Kidney (tissue), 14 donors: Measurements from ENCODE around the gene OBSCN. TPM values are rescaled to one million over a fixed set of nuclear protein-coding genes. Genes with fewer than 3 reads are reported as not detected.
"Not testable (repeated sequence)": the region's sequence is repeated elsewhere in the genome, so short reads cannot be mapped to it uniquely, and the experiment has no call there.

Experiments
- DNase-seq, 5 donors: peaks; one replicate each; pipeline ENCODE4 v3.0.0-alpha.2; 2013 to 2020
- FAIRE-seq: peaks from 2 replicates; lab custom pipeline; 2012; peaks lifted over from hg19 to GRCh38; lab: Jason Lieb, UNC
- H3K27ac ChIP-seq, 2 donors: one replicate each; pipeline ENCODE4 v1.7.0; 2013; ENCODE audit warnings: low read depth in 2 of 2, low read length in 2 of 2, inconsistent platforms in 1 of 2
- H3K27me3 ChIP-seq: one replicate; pipeline ENCODE4 v1.7.1; 2013; ENCODE audit warnings: low read length, inconsistent platforms; ENCODE audit not compliant: control insufficient read depth, insufficient read depth
- H3K36me3 ChIP-seq, 3 donors: one replicate each; pipeline versions ENCODE4 v1.7.0 to v1.7.1; 2013; ENCODE audit warnings: low read length in 3 of 3, control low read depth in 1 of 3, inconsistent platforms in 1 of 3; ENCODE audit not compliant: insufficient read depth in 3 of 3, control insufficient read depth in 2 of 3
- H3K4me1 ChIP-seq, 3 donors: one replicate each; pipeline versions ENCODE4 v1.7.0 to v1.7.1; 2013; ENCODE audit warnings: low read length in 3 of 3, inconsistent platforms in 1 of 3, low read depth in 1 of 3; ENCODE audit not compliant: control insufficient read depth in 2 of 3, insufficient read depth in 2 of 3
- H3K4me3 ChIP-seq, 3 donors: one replicate each; pipeline versions ENCODE4 v1.7.0 to v1.8.1; 2013; ENCODE audit warnings: low read length in 3 of 3, control low read depth in 1 of 3, inconsistent platforms in 1 of 3
- H3K9ac ChIP-seq, 3 donors: one replicate each; pipeline versions ENCODE4 v1.7.0 to v1.7.1; 2013; ENCODE audit warnings: low read length in 3 of 3, control low read depth in 1 of 3, inconsistent platforms in 1 of 3
- H3K9me3 ChIP-seq, 3 donors: one replicate each; pipeline versions ENCODE4 v1.7.0 to v1.7.1; 2013; ENCODE audit warnings: low read length in 3 of 3, control low read depth in 1 of 3, inconsistent platforms in 1 of 3; ENCODE audit not compliant: control insufficient read depth in 2 of 3, insufficient read depth in 1 of 3
- intact Hi-C: fragments of 100-400 bp; cut with DNase I; formaldehyde crosslinking; loops from one replicate; pipeline ENCODE4 v1.11.1; 2022
- polyA plus RNA-seq: library from polyadenylated mRNA; stranded (reverse); fragments of 350-450 nt; fragmentation: Illumina TruSeq; extraction: RNeasy Lipid Tissue Mini Kit (QIAGEN cat#74804); gene quantifications from one replicate; pipeline ENCODE4 v1.2.3, GENCODE V29; 2014; ENCODE audit warnings: low read depth, low replicate concordance; ENCODE audit not compliant: insufficient read depth
- total RNA-seq: library from RNA; stranded (reverse); fragmentation: NEBNext Ultra II Directional; extraction: Animal tissue kit (Norgen Biotek cat#: 25700); gene quantifications from one replicate; pipeline ENCODE4 v1.2.1, GENCODE V29; 2021
- TF ChIP-seq, protein P1 (sequence below): IDR thresholded peaks from 3 replicates; pipeline ENCODE4 v1.5.1; 2012; ENCODE audit warnings: mild to moderate bottlenecking, moderate library complexity, borderline replicate concordance; ENCODE audit not compliant: insufficient read depth; ENCODE audit errors: extremely low read depth
- donor health status: control.
- donor health status: control.
- donor health status: control.
- donor health status: control.
- donor health status: control.
- donor health status: DM: yes; HTN: yes; CAD: no.
- donor health status: Normal renal cell carcinoma (clear cell type).

OBSCN gene
- total and polyA plus RNA-seq, 2 donors from 2014 or later, result 14.5 to 30.0 TPM

DNA sequence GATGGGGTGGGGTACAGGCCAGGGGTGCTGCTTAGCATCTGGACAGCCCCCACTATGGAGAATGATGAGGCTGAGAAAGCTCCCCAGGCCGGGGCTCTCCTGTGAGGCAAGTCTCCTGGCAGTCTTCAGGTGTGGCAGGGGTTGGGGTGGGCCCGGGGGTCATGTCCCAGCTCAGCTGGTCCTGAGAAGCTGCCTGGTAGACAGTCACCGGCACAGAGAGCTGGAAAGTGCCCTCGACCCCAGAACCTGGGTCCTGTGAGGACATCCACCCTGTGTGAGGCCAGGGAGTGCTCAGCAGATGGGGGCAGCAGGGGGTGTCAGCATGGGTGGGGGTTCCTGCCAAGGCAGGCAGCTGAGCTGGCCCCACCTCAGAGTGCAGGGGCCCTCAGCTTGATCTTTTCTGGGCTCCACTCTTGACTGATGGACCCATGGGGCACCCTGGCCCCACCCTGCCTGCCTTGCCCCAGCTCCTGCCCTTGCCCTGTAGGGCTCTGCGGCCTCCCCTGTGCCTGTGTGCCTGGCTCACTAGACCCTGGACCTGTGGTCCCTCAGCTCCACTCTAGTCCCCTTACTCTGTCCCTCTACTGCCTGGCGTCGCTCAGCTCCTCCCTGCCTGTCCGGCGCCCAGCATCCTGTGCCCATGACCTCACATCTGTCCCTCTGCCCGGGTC is 36.5 kb upstream of the OBSCN start:
- no peak overlapping the region for H3K9ac ChIP-seq
- TF ChIP-seq, protein P1, sequence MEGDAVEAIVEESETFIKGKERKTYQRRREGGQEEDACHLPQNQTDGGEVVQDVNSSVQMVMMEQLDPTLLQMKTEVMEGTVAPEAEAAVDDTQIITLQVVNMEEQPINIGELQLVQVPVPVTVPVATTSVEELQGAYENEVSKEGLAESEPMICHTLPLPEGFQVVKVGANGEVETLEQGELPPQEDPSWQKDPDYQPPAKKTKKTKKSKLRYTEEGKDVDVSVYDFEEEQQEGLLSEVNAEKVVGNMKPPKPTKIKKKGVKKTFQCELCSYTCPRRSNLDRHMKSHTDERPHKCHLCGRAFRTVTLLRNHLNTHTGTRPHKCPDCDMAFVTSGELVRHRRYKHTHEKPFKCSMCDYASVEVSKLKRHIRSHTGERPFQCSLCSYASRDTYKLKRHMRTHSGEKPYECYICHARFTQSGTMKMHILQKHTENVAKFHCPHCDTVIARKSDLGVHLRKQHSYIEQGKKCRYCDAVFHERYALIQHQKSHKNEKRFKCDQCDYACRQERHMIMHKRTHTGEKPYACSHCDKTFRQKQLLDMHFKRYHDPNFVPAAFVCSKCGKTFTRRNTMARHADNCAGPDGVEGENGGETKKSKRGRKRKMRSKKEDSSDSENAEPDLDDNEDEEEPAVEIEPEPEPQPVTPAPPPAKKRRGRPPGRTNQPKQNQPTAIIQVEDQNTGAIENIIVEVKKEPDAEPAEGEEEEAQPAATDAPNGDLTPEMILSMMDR, result no peak
- H3K27ac ChIP-seq, result no peak overlapping the region
- no peaks in the 10 kb centered on the region for H3K9me3 ChIP-seq
- no peak for FAIRE-seq
- intact Hi-C loops, result no loop called here
- peak in 1 of 5 donors; percentile 69 for DNase-seq
- peaks cover 0 to 5% (median 5%) of the 10 kb centered on the region in 3 donors for H3K4me1 ChIP-seq
- H3K4me3 ChIP-seq, result no peak overlapping the region
- H3K27me3 ChIP-seq, result no peaks in the 10 kb centered on the region
- H3K36me3 ChIP-seq, result peaks cover 0 to 3% (median 0%) of the 10 kb centered on the region in 3 donors

DNA sequence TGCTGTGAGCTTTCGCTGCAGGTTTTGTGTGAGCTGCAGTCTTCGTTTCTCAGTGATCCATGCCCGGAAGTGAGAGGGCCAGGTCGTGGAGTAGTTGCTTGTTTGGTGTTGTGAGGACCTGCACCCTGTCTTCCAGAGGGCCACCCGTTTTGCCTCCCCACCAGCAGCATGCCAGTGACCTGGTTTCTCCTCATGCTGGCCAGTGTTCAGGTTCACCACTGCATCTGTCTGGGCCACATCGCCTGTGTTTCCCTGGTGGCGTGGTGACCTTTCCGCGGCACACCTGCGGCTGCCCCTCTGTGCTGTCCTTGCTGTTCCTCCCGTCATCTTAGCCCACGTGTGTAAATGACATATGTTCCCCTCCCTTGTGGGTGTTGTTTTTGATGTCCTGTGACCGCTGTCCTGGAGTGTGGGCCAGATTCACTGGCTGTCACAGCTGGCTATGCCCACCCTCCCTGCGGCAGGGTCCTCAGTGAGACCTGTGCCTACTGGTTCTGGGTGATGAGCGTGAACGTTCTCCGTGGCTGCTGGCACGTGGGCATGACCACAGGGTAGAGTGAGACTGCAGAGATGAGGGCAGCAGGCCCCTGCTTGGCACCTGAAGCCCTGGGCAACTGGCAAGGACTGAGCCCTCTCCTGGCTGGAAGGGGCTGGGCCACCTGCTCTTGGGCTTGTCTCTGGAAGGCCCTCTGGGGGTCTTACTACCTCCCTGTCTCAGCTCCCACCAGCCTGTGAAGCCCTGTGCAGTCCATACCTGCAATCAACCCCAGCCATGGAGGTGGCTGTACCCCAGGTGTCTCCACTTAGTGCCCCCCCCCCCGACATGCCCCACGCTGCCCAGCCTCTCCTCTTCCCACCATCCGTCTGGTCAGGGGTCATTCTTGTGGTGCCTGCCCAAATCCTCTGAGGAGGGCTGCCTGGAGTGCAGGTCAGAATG is 35.0 kb upstream of the OBSCN start:
- peak in 2 of 5 donors; percentile 41 to 61 for DNase-seq

DNA sequence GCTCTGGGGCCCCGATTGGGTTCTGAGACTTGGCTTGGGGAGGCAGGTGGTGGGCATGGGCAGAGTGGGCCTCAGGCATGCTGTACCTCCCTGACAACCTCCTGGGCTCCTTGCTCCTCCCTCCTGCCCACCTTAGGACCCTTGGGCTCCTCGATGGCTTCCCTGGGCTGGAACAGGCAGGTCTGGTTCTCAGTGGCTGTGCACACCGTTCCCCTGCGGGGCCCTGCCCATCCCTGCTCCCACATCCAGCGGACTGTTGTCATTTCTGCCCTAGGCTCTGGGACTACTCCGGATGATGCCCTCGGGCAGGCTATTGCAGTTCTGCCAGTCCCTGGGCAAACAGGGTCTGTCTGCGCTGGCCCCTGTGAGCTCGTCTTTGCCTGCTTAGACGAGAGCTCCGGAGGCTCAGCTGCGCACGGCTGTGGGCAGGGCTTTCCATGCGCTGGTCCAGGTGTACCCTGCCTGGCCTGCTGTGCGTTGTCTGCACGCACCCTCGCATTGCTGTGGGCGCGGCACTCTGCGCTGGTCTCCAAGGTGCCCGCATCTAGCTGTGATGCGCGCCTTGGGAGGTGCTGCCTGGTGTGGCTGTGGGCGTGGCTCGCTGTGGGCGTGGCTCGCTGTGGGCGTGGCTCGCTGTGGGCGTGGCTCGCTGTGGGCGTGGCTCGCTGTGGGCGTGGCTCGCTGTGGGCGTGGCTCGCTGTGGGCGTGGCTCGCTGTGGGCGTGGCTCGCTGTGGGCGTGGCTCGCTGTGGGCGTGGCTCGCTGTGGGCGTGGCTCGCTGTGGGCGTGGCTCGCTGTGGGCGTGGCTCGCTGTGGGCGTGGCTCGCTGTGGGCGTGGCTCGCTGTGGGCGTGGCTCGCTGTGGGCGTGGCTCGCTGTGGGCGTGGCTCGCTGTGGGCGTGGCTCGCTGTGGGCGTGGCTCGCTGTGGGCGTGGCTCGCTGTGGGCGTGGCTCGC is 34.0 kb upstream of the OBSCN start:
- H3K9me3 ChIP-seq, H3K36me3 ChIP-seq, H3K27me3 ChIP-seq, FAIRE-seq, H3K4me1 ChIP-seq, H3K4me3 ChIP-seq, H3K9ac ChIP-seq, H3K27ac ChIP-seq, intact Hi-C loops: not testable (repeated sequence)
- peak in 3 of 5 donors; percentile 58 to 75 (median 64) for DNase-seq

More for the DNA sequence above, 35.0 kb upstream of the OBSCN start:
- H3K4me3 ChIP-seq, result no peak overlapping the region
- H3K4me1 ChIP-seq, result no peaks in the 10 kb centered on the region
- no peak for FAIRE-seq
- no peaks in the 10 kb centered on the region for H3K9me3 ChIP-seq
- no peaks in the 10 kb centered on the region for H3K27me3 ChIP-seq
- no peak overlapping the region for H3K9ac ChIP-seq
- peaks cover 0 to 3% (median 0%) of the 10 kb centered on the region in 3 donors for H3K36me3 ChIP-seq
- TF ChIP-seq, protein P1, result no peak
- intact Hi-C loops, result no loop called here
- no peak overlapping the region for H3K27ac ChIP-seq
